NT2/D1 (cell line): ENCODE measurements around the gene FBXL14.

ENCODE experiments used
- SUZ12 ChIP-seq: IDR thresholded peaks from 2 replicates; pipeline ENCODE4 v1.6.1; 2011; ENCODE audit not compliant: insufficient read length, insufficient read depth; ENCODE audit errors: extremely low read depth
- ZNF274 ChIP-seq: IDR thresholded peaks from 2 replicates; pipeline ENCODE4 v1.6.1; 2011; ENCODE audit warnings: mild to moderate bottlenecking, low read depth, low read length

GRCh38 chr12:1598757-1599156 lies 4.4 kb upstream of the FBXL14 start:
- no peak for TF ChIP-seq ZNF274
- TF ChIP-seq SUZ12: no peak
